B cell (primary cell): ENCODE data around the gene TSPAN33. TPM values are rescaled to one million over a fixed set of nuclear protein-coding genes. Genes with fewer than 3 reads are reported as not detected.

Source experiments
- ATAC-seq: fragments of 200-7000 bp; cut with Tn5 transposase; one replicate; pipeline ENCODE4 v1.10.0; 2021; ENCODE audit warnings: low read depth, mild to moderate bottlenecking, moderate number of reproducible peaks, moderate library complexity
- CTCF ChIA-PET: fragments of 350-600 bp; sonication (Branson Sonifier 250); formaldehyde crosslinking; loops from one replicate; lab custom pipeline; 2021; ENCODE audit warnings: antibody characterized with exemption, inconsistent platforms; lab: Charles Lee
- POLR2A ChIA-PET: fragments of 350-600 bp; sonication (Branson Sonifier 250); formaldehyde crosslinking; loops from one replicate; lab custom pipeline; 2021; ENCODE audit warnings: antibody characterized with exemption; lab: Charles Lee
- DNase-seq: peaks from one replicate; pipeline ENCODE4 v3.0.0; 2013
- H2AFZ ChIP-seq: 2 replicates; pipeline ENCODE4 v1.6.1; 2012; ENCODE audit warnings: mild to moderate bottlenecking, low read depth, low read length; ENCODE audit not compliant: insufficient read depth, poor library complexity, severe bottlenecking
- H3K27ac ChIP-seq, 2 donors: 1 replicate in 1 of 2; 2 replicates in 1 of 2; pipeline ENCODE4 v1.5.1; 2012 to 2013; ENCODE audit warnings: low read length in 2 of 2, mild to moderate bottlenecking in 2 of 2, moderate library complexity in 1 of 2
- H3K27me3 ChIP-seq, 4 experiments: fragments of 200-600 bp in 1 of 4; sonication (generic) in 1 of 4; replicated peaks in 1 of 4; 1 replicate in 2 of 4; 2 replicates in 2 of 4; pipeline versions ENCODE4 v1.6.1 to v1.7.0; 2013 to 2016; ENCODE audit warnings: low read length in 3 of 4, mild to moderate bottlenecking in 2 of 4, mixed read lengths in 1 of 4, moderate library complexity in 1 of 4; ENCODE audit not compliant: insufficient read depth in 4 of 4, control insufficient read depth in 3 of 4; ENCODE audit errors: control extremely low read depth in 1 of 4
- H3K36me3 ChIP-seq, 2 experiments: replicated peaks in 1 of 2; 1 replicate in 1 of 2; 2 replicates in 1 of 2; pipeline versions ENCODE4 v1.6.1 to v1.7.1; 2013; ENCODE audit warnings: low read length in 1 of 2; ENCODE audit not compliant: insufficient read depth in 2 of 2, control insufficient read depth in 1 of 2; ENCODE audit errors: control extremely low read depth in 1 of 2, extremely low read depth in 1 of 2
- H3K4me1 ChIP-seq, 2 donors: fragments of 200-600 bp in 1 of 2; sonication (generic) in 1 of 2; 1 replicate in 1 of 2; 2 replicates in 1 of 2; pipeline versions ENCODE4 v1.5.1 to v1.6.1; 2013 to 2017; ENCODE audit warnings: low read length in 2 of 2; ENCODE audit not compliant: control insufficient read depth in 2 of 2, insufficient read depth in 2 of 2
- H3K4me2 ChIP-seq: replicated peaks from 2 replicates; pipeline ENCODE3; 2012; ENCODE audit warnings: mild to moderate bottlenecking, low read depth, low read length; ENCODE audit not compliant: poor library complexity, severe bottlenecking
- H3K4me3 ChIP-seq, 5 experiments: fragments of 200-600 bp in 1 of 5; sonication (generic) in 1 of 5; 1 replicate in 3 of 5; 2 replicates in 2 of 5; pipeline versions ENCODE4 v1.5.1 to v1.7.0; 2011 to 2016; ENCODE audit warnings: low read length in 4 of 5, mild to moderate bottlenecking in 4 of 5, low read depth in 2 of 5, control low read depth in 1 of 5, moderate library complexity in 1 of 5; ENCODE audit not compliant: insufficient read depth in 1 of 5; ENCODE audit errors: control extremely low read depth in 1 of 5, extremely low read depth in 1 of 5
- H3K79me2 ChIP-seq: fragments of 200-600 bp; sonication (generic); one replicate; pipeline ENCODE4 v1.6.0; 2016; ENCODE audit warnings: low read length; ENCODE audit not compliant: control insufficient read depth, insufficient read depth
- H3K9ac ChIP-seq: fragments of 200-600 bp; sonication (generic); 2 replicates; pipeline ENCODE4 v1.6.1; 2017; ENCODE audit warnings: mild to moderate bottlenecking, low read length, moderate library complexity
- H3K9me3 ChIP-seq, 3 donors: one replicate each; pipeline versions ENCODE4 v1.6.1 to v1.7.1; 2013; ENCODE audit warnings: low read length in 2 of 3; ENCODE audit not compliant: control insufficient read depth in 2 of 3, insufficient read depth in 1 of 3; ENCODE audit errors: control extremely low read depth in 1 of 3
- H4K20me1 ChIP-seq: 2 replicates; pipeline ENCODE4 v1.6.0; 2012; ENCODE audit warnings: mild to moderate bottlenecking, low read length; ENCODE audit not compliant: insufficient read depth, control insufficient read depth, poor library complexity, severe bottlenecking
- H3K27ac Mint-ChIP-seq: one replicate; pipeline ENCODE4 v1.8.0; 2021; ENCODE audit warnings: mixed read lengths
- H3K27me3 Mint-ChIP-seq: one replicate; pipeline ENCODE4 v1.8.0; 2021; ENCODE audit warnings: mixed read lengths
- H3K4me1 Mint-ChIP-seq: one replicate; pipeline ENCODE4 v1.8.0; 2021; ENCODE audit warnings: mixed read lengths
- H3K4me3 Mint-ChIP-seq: one replicate; pipeline ENCODE4 v1.8.0; 2021; ENCODE audit warnings: mixed read lengths
- H3K9me3 Mint-ChIP-seq: one replicate; pipeline ENCODE4 v1.8.0; 2022; ENCODE audit warnings: mixed read lengths; ENCODE audit not compliant: insufficient read depth
- CTCF ChIP-seq: fragments of 200-600 bp; IDR thresholded peaks from one replicate; pipeline ENCODE4 v1.8.0; 2022; ENCODE audit warnings: antibody characterized with exemption, mild to moderate bottlenecking
- EZH2 ChIP-seq: IDR thresholded peaks from 2 replicates; pipeline ENCODE4 v1.6.1; 2012; ENCODE audit warnings: borderline replicate concordance, low read depth, mild to moderate bottlenecking, moderate library complexity, low read length; ENCODE audit not compliant: insufficient read depth, poor library complexity, severe bottlenecking
- WGBS: methylation state at CpG from one replicate; pipeline ENCODE4 v1.1.5; 2013; ENCODE audit warnings: missing lambda C conversion rate; ENCODE audit not compliant: insufficient coverage; 5-methylcytosine and 5-hydroxymethylcytosine counted together
- intact Hi-C: fragments of 100-400 bp; cut with micrococcal nuclease; formaldehyde crosslinking; loops from one replicate; pipeline ENCODE4 v1.10.0; 2022
- polyA plus RNA-seq: library from polyadenylated mRNA; depleted of rRNA; stranded (reverse); fragments of >200 nt; gene quantifications from 2 replicates; pipeline ENCODE4 v1.2.3, GENCODE V29; 2012
- total RNA-seq, 2 donors: library from RNA; stranded (reverse); fragments of 120-200 nt in 1 of 2; gene quantifications; 1 replicate in 1 of 2; 2 replicates in 1 of 2; pipeline versions ENCODE4 v1.2.3 to v1.2.4, GENCODE V29; 2013 to 2022

Gene TSPAN33
- total and polyA plus RNA-seq, 2 donors (not counting 1 experiment from before 2014, with no cell fraction given), result 111 TPM

- DNase-seq (no peak), ATAC-seq (no peak)
- H2AFZ ChIP-seq, result no peak overlapping the region
- peaks cover 9 to 10% of the 10 kb centered on the region in 2 donors for H3K4me1 ChIP-seq
- no peaks in the 10 kb centered on the region for H3K9me3 Mint-ChIP-seq
- no peak overlapping the region for H3K27ac Mint-ChIP-seq
- H3K4me1 Mint-ChIP-seq, result peaks cover 12% of the 10 kb centered on the region
- H3K4me3 ChIP-seq, result no peak overlapping the region
- H4K20me1 ChIP-seq, result no peaks in the 10 kb centered on the region
- H3K27me3 Mint-ChIP-seq, result peaks cover 29% of the 10 kb centered on the region
- H3K27me3 ChIP-seq, result peaks cover 0 to 29% (median 15%) of the 10 kb centered on the region in 4 experiments
- ChIA-PET CTCF (interaction anchor here (2.5 to 3.4 kb wide), 2 partner anchors 24 to 30 kb away, joined by 8 to 12 read pairs; no protein-coding TSS in a partner anchor), POLR2A (no interaction called here)
- no peak overlapping the region for H3K27ac ChIP-seq
- TF ChIP-seq EZH2 (no peak), CTCF (no peak)
- H3K79me2 ChIP-seq, result no peaks in the 10 kb centered on the region
- H3K36me3 ChIP-seq, result no peaks in the 10 kb centered on the region
- no peaks in the 10 kb centered on the region for H3K9me3 ChIP-seq
- H3K9ac ChIP-seq, result no peak overlapping the region
- H3K4me3 Mint-ChIP-seq, result no peak overlapping the region
- WGBS, result 83% methylated on average over 1 of the region's 3 CpGs
- intact Hi-C loops, result no loop called here
- no peak overlapping the region for H3K4me2 ChIP-seq
These were observed 49.4 kb downstream of the TSPAN33 start for GRCh38 chr7:129193892-129194291.

DNA sequence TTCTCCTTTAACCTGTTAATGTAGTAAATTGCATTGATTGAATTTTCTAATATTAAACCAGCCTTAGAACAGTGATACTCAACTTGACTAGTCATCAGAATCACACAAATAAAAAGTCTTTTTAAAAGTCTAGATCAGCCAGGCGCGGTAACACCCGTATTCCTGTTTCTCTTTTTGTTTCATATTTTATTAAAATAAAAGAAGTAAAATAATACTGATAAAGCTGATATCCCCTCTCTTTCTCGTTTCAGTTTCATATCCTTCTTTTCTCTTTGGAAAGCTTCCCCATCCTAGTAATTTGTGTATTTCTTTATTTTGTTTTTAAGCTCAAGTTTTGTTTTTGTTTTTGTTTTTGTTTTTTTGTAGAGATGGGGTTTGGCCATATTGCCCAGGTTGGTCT is 53.3 kb downstream of the TSPAN33 start:
- ATAC-seq, result no peak
- Histone ChIP-seq H2AFZ (no peak overlapping the region), H3K4me1 (peaks cover 0 to 3% of the 10 kb centered on the region in 2 donors), H3K9ac (no peak overlapping the region), H3K9me3 (no peaks in the 10 kb centered on the region), H3K79me2 (no peaks in the 10 kb centered on the region), H3K27me3 (no peaks in the 10 kb centered on the region), H3K4me3 (no peak overlapping the region), H3K4me2 (no peak overlapping the region), H3K27ac (no peak overlapping the region), H3K36me3 (no peaks in the 10 kb centered on the region), H4K20me1 (no peaks in the 10 kb centered on the region)
- TF ChIP-seq CTCF, result no peak
- TF ChIP-seq EZH2, result no peak
- intact Hi-C loops, result no loop called here
- Mint-ChIP-seq H3K27ac (no peak overlapping the region), H3K4me1 (peaks cover 5% of the 10 kb centered on the region), H3K4me3 (no peak overlapping the region), H3K9me3 (no peaks in the 10 kb centered on the region), H3K27me3 (peaks cover 2% of the 10 kb centered on the region)
- no peak for DNase-seq
- CTCF ChIA-PET, result interaction anchor here (0.7 to 1.3 kb wide), 4 partner anchors 9 to 34 kb away, joined by 3 to 5 read pairs (median 4); no protein-coding TSS in a partner anchor
- POLR2A ChIA-PET, result no interaction called here
- WGBS, result no CpG with 5 or more reads among the region's 4 CpGs
